ENCODE results near the gene MAP2K5.

The MAP2K5 gene

DNA sequence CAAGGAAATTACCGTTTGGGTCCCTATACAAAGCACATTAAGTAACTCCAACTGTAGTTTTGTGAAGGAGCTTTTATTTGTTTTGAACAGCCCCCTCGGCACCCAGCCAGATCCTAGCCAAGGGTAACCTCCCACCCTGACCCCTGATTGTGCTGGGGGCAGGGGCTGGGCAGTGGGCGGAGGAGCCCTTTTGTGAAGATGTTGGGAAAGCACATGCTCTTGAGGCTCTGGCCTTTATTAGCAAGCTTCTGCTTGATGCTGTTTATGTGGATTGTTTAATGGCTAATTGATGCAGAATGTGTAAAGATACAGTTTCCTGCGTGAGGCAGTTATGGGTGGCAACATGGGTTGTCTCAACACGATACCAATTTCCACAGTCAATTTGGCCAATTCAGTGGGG is 136.5 kb downstream of the MAP2K5 start:
- DNase-seq: no peak

- DNase-seq: no peak
Observed at GRCh38 chr15:67680641-67681040, 138.1 kb downstream of the MAP2K5 start.

DNA sequence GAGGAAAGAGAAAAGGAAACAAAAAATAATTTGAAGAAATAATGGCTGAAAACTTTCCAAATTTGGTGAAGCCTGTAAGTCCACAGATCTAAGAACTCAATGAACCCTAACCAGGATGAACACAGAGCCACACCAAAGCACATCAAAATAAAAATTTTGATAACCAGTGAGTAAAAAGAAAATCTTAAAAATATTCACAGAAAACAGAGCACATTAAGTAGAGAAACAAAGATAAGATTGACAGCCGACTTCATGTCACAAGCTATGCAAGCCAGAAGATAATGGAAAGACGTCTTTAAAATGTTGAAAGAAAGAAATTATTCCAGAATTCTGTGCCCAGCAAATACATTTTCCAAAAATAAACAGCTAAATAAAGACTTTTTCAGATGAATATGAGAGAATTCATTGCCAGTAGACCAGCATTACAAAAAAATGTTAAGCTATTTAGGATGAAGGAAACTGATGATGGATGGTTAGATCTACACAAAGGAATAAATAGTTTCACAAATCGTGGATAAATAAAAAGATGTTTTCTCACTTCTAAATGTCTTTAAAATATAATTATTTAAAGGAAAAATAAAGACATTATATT is 142.6 kb downstream of the MAP2K5 start:
- DNase-seq: no peak

- no peak for DNase-seq
Observed at GRCh38 chr15:67685716-67686115, 143.2 kb downstream of the MAP2K5 start.

GRCh38 chr15:67690936-67691335 is 148.4 kb downstream of the MAP2K5 start:
- no peak for DNase-seq

GRCh38 chr15:67691450-67691849 is 148.9 kb downstream of the MAP2K5 start:
- DNase-seq: no peak

GRCh38 chr15:67692573-67692972 is 150.1 kb downstream of the MAP2K5 start:
- no peak for DNase-seq

GRCh38 chr15:67696087-67696486 is 153.6 kb downstream of the MAP2K5 start:
- no peak for DNase-seq

- no peak for DNase-seq
Observed at GRCh38 chr15:67700023-67700422, 157.5 kb downstream of the MAP2K5 start.

GRCh38 chr15:67701669-67702068 is 159.2 kb downstream of the MAP2K5 start:
- no peak for DNase-seq

- no peak for DNase-seq
Observed at GRCh38 chr15:67707520-67708283, 165.2 kb downstream of the MAP2K5 start.

GRCh38 chr15:67708500-67708899 is 166.0 kb downstream of the MAP2K5 start:
- DNase-seq: no peak

DNA sequence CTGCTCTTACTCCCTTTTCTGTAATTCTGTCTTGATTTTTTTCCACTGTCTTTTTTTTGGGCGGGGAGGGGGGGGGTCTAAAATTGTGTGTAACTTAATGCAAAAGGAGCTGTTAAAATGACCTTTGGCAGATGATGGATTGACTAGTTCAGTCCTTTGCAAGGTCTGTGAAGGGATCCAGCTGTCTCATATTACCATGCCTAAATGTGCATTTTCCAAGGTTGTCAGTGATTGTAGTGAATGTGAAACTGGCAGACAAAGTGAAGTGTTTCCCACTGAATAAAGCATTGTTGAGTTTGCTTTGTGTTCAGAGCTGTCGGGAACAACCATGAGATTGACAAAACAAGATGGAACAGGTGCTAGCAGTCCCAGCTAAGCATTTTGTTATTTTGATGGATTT is 172.7 kb downstream of the MAP2K5 start:
- no peak for DNase-seq

DNA sequence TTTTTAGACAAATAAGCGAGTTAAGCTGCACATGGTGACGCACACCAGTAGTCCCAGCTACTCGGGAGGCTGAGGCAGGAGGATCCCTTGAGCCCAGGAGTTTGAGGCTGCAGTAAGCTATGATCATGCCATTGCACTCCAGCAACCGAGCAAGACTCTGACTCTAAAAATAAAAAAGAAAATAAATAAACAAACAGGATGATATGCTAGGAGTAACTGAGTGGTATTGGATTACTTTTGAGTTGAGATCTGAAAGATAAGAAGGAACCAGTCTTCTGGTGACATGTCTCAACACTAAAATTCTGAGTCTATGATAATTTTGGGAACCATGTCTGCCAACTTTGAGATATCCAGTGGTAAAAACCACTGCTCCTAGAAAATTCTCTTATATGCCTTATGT is 173.7 kb downstream of the MAP2K5 start:
- DNase-seq: no peak

- DNase-seq: no peak
Observed at GRCh38 chr15:67717776-67718175, 175.3 kb downstream of the MAP2K5 start.

- no peak for DNase-seq
Observed at GRCh38 chr15:67719330-67719959, 176.9 kb downstream of the MAP2K5 start.

DNA sequence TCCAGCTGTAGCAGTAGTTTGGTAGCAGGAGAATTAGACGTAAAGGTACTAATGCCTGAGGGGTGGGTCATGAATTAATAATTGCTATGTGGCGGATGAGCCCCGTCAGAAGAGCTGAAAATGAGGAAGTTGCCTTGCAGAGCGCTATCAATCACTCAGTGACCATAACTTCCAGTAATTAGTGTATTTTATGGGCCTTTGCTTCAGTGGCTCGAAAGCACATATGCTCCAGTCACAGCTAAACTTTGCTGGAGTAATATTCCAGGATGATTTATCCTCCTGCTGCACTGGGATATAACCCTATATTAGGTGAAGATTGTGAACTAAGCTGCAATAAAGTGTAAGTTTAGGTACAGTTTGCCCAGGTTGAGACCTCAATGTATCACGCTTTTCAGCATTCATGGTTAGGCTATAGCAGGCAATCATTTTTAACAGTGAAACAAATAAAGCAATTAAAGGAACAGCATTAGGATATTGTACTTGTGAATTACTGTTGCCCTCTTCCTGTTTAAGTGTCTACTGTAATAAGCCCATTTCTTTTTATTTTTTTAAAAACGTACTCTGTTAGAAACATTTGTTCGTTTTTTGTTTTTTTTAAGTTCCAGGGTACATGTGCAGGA is 178.2 kb downstream of the MAP2K5 start:
- no peak for DNase-seq

DNA sequence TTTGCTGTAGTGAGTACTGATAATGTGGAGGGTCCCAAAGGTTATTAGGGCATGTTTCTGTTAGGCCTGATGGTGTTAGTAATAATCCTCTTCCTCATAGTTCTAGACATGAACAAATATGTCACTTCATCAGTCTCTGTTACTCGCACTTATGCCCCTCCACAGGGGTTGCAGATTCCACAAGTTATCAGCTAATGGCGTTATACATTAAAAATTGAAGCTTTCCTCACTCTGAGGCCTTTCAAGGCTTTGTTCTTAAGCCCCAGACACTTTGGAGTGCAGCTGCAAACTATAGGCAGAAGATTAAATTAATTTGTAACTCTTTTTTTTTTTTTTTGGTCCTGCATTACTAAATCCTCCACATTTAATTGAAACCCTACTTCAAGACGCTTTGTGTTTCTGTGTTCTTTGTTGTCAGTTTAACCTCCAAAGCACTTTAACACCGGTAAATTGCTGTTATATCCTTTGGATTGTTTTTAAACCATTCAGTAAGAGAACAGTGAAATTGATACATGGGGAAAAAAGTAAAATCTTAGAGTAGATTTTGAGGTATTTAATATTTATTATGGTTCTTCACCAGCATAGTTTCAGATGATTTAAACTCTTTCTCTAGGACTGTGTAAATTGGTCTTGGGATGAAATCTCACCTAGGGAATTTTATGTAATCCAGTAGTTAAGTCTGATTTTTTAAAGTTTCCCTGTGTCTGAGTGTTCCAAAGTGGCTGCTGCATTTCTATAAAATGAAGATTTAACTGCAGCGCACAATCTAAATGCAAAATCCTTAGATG is 179.7 kb downstream of the MAP2K5 start:
- DNase-seq: no peak

DNA sequence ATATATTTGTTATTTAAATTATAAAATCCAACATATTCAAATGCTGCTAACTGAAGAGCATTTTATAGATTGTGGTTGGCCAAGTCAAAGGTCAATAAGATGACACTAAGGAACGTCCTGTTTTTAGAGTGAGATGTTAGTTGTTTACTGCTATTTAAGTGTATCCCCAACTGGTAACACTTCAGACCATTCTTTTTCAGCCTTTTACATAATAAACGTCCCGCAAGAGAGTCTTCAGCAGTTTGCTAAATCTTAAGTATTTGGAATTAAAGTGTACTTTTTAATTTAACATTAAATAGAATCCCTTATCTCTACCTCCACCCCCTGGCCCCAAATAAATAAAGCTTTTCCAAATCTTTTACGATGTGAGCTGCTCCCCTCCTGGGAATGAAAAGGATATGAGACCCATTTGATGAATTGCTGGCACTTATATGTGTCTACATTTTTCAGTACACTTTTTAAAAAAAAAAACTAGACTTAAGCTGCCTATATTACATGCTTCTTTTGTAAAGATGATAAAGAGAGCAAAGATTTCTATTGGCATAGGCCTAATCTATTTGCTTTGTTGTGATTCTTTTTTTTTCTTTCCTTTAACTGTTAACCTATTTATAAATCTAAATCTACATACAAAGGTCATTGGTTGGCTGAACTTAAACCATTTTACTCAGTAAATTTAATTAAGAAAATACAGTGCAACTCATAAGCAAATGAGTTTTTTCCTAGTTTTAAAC is 181.0 kb downstream of the MAP2K5 start:
- DNase-seq: no peak

DNA sequence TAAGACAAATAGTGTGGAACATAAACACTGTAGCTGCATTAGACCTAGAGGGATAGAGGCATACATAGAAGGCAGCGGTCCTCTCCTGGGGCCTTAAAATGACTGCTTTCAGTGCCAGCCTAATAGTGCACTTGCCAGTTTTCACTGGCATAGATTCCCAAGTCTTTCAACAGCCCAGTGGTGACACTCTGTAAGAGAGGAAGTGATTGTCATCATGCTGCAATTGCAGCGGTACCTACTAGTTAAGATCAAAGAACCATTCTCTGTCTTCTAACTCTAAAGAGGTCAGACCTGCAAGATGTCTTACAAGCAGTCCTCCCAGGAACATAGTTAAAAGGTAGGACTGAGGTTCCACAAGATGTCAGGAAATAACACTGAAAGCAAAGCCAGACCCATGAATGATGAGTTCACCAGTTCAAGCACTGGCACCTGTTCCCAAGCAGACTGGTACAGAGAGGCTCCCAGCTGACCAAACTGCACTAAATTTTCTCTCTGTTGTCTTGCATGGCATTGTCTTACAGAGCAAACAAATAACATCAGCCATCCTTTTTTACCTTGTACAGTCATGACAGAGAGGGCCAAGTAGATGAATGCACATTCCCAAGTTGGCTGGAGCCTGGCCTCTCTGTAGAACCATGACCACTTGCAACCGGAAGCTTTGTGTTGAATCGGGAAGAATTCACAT is 182.3 kb downstream of the MAP2K5 start:
- DNase-seq: no peak

- DNase-seq: no peak
Observed at GRCh38 chr15:67730135-67730534, 187.6 kb downstream of the MAP2K5 start.
